Right lobe of liver (tissue), 6 donors: ENCODE measurements around the gene ZNF718. TPM values are rescaled to one million over a fixed set of nuclear protein-coding genes. Genes with fewer than 3 reads are reported as not detected.
"Not testable (repeated sequence)": the region's sequence is repeated elsewhere in the genome, so short reads cannot be mapped to it uniquely, and the experiment has no call there.

Experiments used
- ATAC-seq, 4 donors: fragments of 200-7000 bp; cut with Tn5 transposase; one replicate each; pipeline ENCODE4 v1.9.1; 2020; ENCODE audit warnings: mild to moderate bottlenecking in 4 of 4, moderate library complexity in 4 of 4
- DNase-seq, 3 donors: peaks; one replicate each; pipeline ENCODE4 v3.0.0-alpha.2; 2020
- H3K27ac ChIP-seq, 3 donors: fragments of 200-600 bp; one replicate each; pipeline ENCODE4 v1.8.0; 2022
- H3K27me3 ChIP-seq, 2 donors: fragments of 200-600 bp; one replicate each; pipeline ENCODE4 v1.8.0; 2022
- H3K36me3 ChIP-seq, 4 donors: fragments of 200-600 bp; sonication (generic) in 1 of 4; one replicate each; pipeline versions ENCODE4 v1.5.1 to v1.8.0; 2017 to 2022; ENCODE audit warnings: control low read depth in 1 of 4
- H3K4me1 ChIP-seq, 4 donors: fragments of 200-600 bp; sonication (generic) in 1 of 4; one replicate each; pipeline versions ENCODE4 v1.5.1 to v1.8.0; 2017 to 2022; ENCODE audit warnings: control low read depth in 1 of 4
- H3K4me3 ChIP-seq, 3 donors: fragments of 200-600 bp; one replicate each; pipeline ENCODE4 v1.8.0; 2022
- H3K9me3 ChIP-seq, 4 donors: fragments of 200-600 bp; sonication (generic) in 1 of 4; one replicate each; pipeline versions ENCODE4 v1.5.1 to v1.8.0; 2017 to 2022; ENCODE audit warnings: control low read depth in 1 of 4
- CTCF ChIP-seq, 4 donors: fragments of 200-600 bp in 3 of 4; fragments of 450-650 bp in 1 of 4; IDR thresholded peaks; one replicate each; pipeline versions ENCODE4 v1.5.1 to v1.8.0; 2016 to 2022; ENCODE audit warnings: antibody characterized with exemption in 4 of 4, mild to moderate bottlenecking in 2 of 4
- POLR2A ChIP-seq: fragments of 450-650 bp; IDR thresholded peaks from one replicate; pipeline ENCODE4 v1.6.1; 2017; ENCODE audit warnings: antibody characterized with exemption, mild to moderate bottlenecking
- WGBS: methylation state at CpG from one replicate; pipeline ENCODE4 v1.1.6; 2018; ENCODE audit warnings: low coverage, low lambda C conversion rate; ENCODE audit not compliant: insufficient coverage; ENCODE audit errors: missing lambda C conversion rate; 5-methylcytosine and 5-hydroxymethylcytosine counted together
- intact Hi-C, 2 donors: fragments of 100-400 bp; cut with DNase I; formaldehyde crosslinking; loops; one replicate each; pipeline versions ENCODE4 v1.11.2 to v1.14.1; 2022
- total RNA-seq, 6 experiments: library from RNA; depleted of rRNA in 2 of 6; stranded (reverse); fragments of >200 nt in 2 of 6; fragmentation: NEBNext Ultra II Directional in 3 of 6; extraction: Animal tissue kit (Norgen Biotek cat#: 25700) in 3 of 6; gene quantifications; one replicate each; pipeline versions ENCODE4 v1.1.0 to v1.2.4, GENCODE V29; 2016 to 2023
- donor health status: DM: no; HTN: yes; CAD: no.
- donor health status: DM: no; HTN: no; CAD: no.
- donor health status: DM: no; HTN: no; CAD: no.
- donor health status: DM: no; HTN: yes; CAD: no.
- donor health status: DM: no; HTN: yes; CAD: no.

The ZNF718 gene
- total RNA-seq, 6 experiments from 2014 or later = 1.7 to 5.6 (median 3.0) TPM

- DNase-seq (no peak), ATAC-seq (no peak)
- Histone ChIP-seq H3K36me3 (no peaks in the 10 kb centered on the region), H3K4me1 (no peaks in the 10 kb centered on the region), H3K27me3 (no peaks in the 10 kb centered on the region), H3K27ac (no peak overlapping the region), H3K4me3 (no peak overlapping the region), H3K9me3 (no peaks in the 10 kb centered on the region)
- TF ChIP-seq POLR2A (no peak), CTCF (IDR thresholded peaks at IDR 0.05) (no peak)
- 75% methylated on average over 8 of the region's 8 CpGs for WGBS
- intact Hi-C loops = no loop called here
Observed at GRCh38 chr4:211033-211511, 86.8 kb downstream of the ZNF718 start.

GRCh38 chr4:212438-213188 is 88.3 kb downstream of the ZNF718 start:
- intact Hi-C loops = no loop called here
- DNase-seq = peak in 2 of 3 donors; percentile 52 to 57
- Histone ChIP-seq H3K4me3 (peak overlapping the region; percentile 33 to 40 (median 37)), H3K27ac (peak overlapping the region in 1 of 3 donors; percentile 47), H3K36me3 (no peaks in the 10 kb centered on the region), H3K27me3 (no peaks in the 10 kb centered on the region), H3K4me1 (no peaks in the 10 kb centered on the region), H3K9me3 (no peaks in the 10 kb centered on the region)
- WGBS = 9% methylated on average over 10 of the region's 57 CpGs
- TF ChIP-seq POLR2A = no peak
- no peak for TF ChIP-seq CTCF (IDR thresholded peaks at IDR 0.05)
- ATAC-seq = peak; percentile 74 to 94 (median 88)

- H3K9me3 ChIP-seq, DNase-seq, H3K36me3 ChIP-seq, H3K27me3 ChIP-seq, intact Hi-C loops, ATAC-seq, H3K4me1 ChIP-seq: not testable (repeated sequence)
- Histone ChIP-seq H3K4me3 (peak overlapping the region; percentile 33 to 40 (median 37)), H3K27ac (peak overlapping the region in 1 of 3 donors; percentile 47)
- WGBS = 27% methylated on average over 9 of the region's 13 CpGs
Observed at GRCh38 chr4:213189-213535, 88.9 kb downstream of the ZNF718 start.

Other genes with a start within 250 kb of the ZNF718 start
- 1 to 10 TPM; 5.2 to 9.3 (median 7.0) TPM for gene ZNF595, start 71.2 kb upstream of the ZNF718 start, total RNA-seq
- gene ZNF732, start 181.0 kb downstream of the ZNF718 start, total RNA-seq = not detected
- 1 to 10 TPM; 6.7 to 8.9 (median 7.6) TPM for gene ZNF141, start 213.3 kb downstream of the ZNF718 start, total RNA-seq